ENCODE measurements around the gene C4orf51. TPM values are rescaled to one million over a fixed set of nuclear protein-coding genes. Genes with fewer than 3 reads are reported as not detected.
A peak's percentile ranks its signal among the peaks of the same experiment; 100 is the strongest.
"Not testable (repeated sequence)": the region's sequence is repeated elsewhere in the genome, so short reads cannot be mapped to it uniquely, and the experiment has no call there.

Gene C4orf51
- total RNA-seq, 1 experiment from 2014 or later = not detected

DNA sequence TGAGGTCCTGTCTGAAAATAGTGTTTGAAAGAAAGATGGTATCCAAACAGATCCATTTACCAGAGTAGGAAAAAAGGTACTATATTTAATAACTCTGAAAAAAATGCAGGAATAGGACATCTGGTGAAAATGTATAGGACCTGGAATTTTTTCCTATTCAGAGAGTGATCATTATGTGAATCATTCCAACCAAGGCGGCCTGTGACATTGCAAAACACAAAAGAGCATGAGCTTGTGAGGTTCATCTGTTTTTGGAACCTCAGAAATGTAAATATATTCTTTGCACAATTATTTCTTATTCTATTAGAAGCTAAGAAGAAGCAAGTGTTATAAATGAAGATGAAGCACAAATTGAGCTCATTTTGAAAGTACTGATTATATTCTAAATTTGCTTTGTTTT lies 2.0 kb downstream of the C4orf51 start:
- no peak overlapping the region for H3K4me3 ChIP-seq
- no peaks in the 10 kb centered on the region for H3K36me3 ChIP-seq
- H3K4me1 ChIP-seq (replicated peaks) = peaks cover 18% of the 10 kb centered on the region
- no peaks in the 10 kb centered on the region for H3K9me3 ChIP-seq (replicated peaks)
- H3K27me3 ChIP-seq (replicated peaks) = no peaks in the 10 kb centered on the region
- no peak for DNase-seq (ENCODE audit: low read depth in 1 of 2, low spot score in 2 of 2)
- H3K27ac ChIP-seq = no peak overlapping the region

DNA sequence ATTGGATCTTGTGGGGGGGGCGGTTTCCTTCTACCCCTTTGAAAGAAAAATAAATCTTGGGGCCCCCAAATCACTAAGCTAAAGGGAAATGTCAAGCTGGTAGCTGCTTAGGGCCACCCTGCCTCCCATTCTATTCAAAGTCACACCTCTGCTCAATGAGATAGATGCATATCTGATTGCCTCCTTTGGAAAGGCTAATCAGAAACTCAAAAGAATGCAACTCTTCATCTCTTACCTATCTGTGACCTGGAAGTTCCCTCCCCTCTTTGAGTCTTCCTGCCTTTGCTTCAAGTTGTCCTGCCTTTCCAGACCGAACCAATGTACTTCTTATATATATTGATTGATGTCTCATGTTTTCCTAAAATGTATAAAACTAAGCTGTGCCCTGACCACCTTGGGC lies 7.0 kb downstream of the C4orf51 start:
- Histone ChIP-seq H3K27me3 (replicated peaks) (no peaks in the 10 kb centered on the region), H3K9me3 (replicated peaks) (no peaks in the 10 kb centered on the region), H3K4me3 (no peak overlapping the region), H3K4me1 (replicated peaks) (no peaks in the 10 kb centered on the region), H3K27ac (no peak overlapping the region), H3K36me3 (no peaks in the 10 kb centered on the region)
- DNase-seq (ENCODE audit: low read depth in 1 of 2, low spot score in 2 of 2) = no peak

DNA sequence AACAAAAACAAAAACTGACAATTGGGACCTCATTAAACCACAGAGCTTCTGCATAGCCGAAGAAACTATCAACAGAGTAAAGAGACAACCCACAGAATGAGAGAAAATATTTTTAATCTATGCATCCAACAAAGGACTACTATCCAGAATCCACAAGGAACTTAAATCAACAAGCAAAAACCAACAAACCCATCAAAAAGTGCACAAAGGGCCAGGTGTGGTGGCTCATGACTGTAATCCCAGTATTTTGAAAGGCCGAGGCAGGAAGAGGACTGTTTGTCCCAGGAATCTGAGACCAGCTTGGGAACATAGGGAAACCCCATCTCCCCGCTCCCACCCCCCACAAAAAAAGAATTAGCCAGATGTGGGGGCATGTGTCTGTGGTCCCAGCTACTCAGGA lies 10.7 kb downstream of the C4orf51 start:
- no peaks in the 10 kb centered on the region for H3K4me1 ChIP-seq (replicated peaks)
- H3K36me3 ChIP-seq = no peaks in the 10 kb centered on the region
- DNase-seq (ENCODE audit: low read depth in 1 of 2, low spot score in 2 of 2) = no peak
- no peaks in the 10 kb centered on the region for H3K27me3 ChIP-seq (replicated peaks)
- H3K27ac ChIP-seq = no peak overlapping the region
- no peak overlapping the region for H3K4me3 ChIP-seq
- no peaks in the 10 kb centered on the region for H3K9me3 ChIP-seq (replicated peaks)

DNA sequence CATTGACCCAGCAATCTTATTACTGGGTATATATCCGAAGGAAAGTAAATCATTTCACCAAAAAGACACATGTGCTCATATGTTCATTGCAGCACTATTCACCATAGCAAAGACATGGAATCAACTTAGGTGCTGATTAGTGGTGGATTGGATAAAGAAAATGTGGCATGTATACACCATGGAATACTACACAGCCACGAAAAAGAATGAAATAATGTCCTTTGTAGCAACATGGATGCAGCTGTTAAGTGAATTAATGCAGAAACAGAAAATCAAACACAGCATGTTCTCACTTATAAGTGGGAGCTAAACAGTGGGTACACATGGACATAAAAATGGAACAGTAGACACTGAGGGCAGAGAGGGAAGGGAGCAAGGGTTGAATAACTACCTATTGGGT lies 11.5 kb downstream of the C4orf51 start:
- H3K27me3 ChIP-seq (replicated peaks); DNase-seq (ENCODE audit: low read depth in 1 of 2, low spot score in 2 of 2); H3K9me3 ChIP-seq (replicated peaks); H3K4me3 ChIP-seq; H3K36me3 ChIP-seq; H3K27ac ChIP-seq; H3K4me1 ChIP-seq (replicated peaks): not testable (repeated sequence)

DNA sequence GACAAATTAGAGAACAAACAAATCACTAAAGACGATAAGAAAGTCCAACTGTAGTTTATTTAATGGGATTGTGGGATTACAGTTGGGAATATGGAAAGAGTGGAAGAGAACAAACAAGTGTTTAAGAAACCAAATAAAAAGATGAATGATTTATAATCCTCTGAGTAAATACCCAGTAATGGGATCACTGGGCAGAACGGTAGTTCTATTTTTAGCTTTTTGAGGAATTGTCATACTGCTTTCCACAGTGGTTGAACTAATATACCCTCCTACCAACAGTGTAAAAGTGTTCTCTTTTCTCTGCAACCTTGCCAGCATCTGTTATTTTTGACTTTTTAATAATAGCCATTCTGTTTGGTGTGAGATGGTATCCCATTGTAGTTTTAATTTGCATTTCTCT lies 15.0 kb downstream of the C4orf51 start:
- DNase-seq (ENCODE audit: low read depth in 1 of 2, low spot score in 2 of 2) = no peak
- H3K27ac ChIP-seq = no peak overlapping the region
- no peaks in the 10 kb centered on the region for H3K9me3 ChIP-seq (replicated peaks)
- no peak overlapping the region for H3K4me3 ChIP-seq
- H3K4me1 ChIP-seq (replicated peaks) = no peaks in the 10 kb centered on the region
- no peaks in the 10 kb centered on the region for H3K36me3 ChIP-seq
- H3K27me3 ChIP-seq (replicated peaks) = no peaks in the 10 kb centered on the region

DNA sequence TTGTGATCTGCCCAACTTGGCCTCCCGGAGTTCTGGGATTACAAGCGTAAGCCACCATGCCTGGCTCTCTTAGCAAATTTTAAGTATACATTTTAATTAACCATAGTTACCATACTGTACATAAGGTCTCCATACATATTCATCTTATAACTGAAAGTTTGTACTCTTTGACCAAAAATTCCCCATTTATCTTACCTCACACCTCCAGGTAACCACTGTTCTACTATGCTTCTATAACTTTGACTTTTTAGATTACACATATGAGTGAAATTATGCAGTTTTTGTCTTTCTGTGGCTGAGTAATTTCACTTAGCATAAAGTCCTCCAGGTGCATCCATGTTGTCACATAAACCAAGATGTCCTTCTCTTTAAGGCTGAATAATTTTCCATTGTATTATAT lies 17.4 kb downstream of the C4orf51 start:
- Histone ChIP-seq H3K4me3 (no peak overlapping the region), H3K36me3 (no peaks in the 10 kb centered on the region), H3K27ac (no peak overlapping the region), H3K4me1 (replicated peaks) (no peaks in the 10 kb centered on the region), H3K9me3 (replicated peaks) (no peaks in the 10 kb centered on the region), H3K27me3 (replicated peaks) (no peaks in the 10 kb centered on the region)
- DNase-seq (ENCODE audit: low read depth in 1 of 2, low spot score in 2 of 2) = no peak

DNA sequence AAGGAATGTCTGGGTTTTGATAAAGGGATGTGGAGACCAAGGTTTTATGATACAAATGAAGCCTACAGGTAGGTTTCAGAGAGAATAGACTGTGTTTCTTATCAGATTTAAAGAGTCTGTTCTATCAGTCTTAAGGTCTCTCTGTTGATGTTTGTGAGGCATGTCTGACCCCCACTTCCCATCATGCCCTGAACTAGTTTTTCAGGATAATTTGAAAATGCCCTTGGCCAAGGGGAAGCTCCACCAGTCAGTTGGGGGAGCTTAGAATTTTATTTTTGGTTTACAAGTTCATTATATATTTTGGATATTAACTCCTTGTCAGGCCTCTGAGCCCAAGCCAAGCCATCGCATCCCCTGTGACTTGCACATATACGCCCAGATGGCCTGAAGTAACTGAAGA lies 18.6 kb downstream of the C4orf51 start:
- Histone ChIP-seq H3K27me3 (replicated peaks) (no peaks in the 10 kb centered on the region), H3K27ac (no peak overlapping the region), H3K9me3 (replicated peaks) (no peaks in the 10 kb centered on the region), H3K4me1 (replicated peaks) (no peaks in the 10 kb centered on the region), H3K36me3 (no peaks in the 10 kb centered on the region), H3K4me3 (no peak overlapping the region)
- no peak for DNase-seq (ENCODE audit: low read depth in 1 of 2, low spot score in 2 of 2)

DNA sequence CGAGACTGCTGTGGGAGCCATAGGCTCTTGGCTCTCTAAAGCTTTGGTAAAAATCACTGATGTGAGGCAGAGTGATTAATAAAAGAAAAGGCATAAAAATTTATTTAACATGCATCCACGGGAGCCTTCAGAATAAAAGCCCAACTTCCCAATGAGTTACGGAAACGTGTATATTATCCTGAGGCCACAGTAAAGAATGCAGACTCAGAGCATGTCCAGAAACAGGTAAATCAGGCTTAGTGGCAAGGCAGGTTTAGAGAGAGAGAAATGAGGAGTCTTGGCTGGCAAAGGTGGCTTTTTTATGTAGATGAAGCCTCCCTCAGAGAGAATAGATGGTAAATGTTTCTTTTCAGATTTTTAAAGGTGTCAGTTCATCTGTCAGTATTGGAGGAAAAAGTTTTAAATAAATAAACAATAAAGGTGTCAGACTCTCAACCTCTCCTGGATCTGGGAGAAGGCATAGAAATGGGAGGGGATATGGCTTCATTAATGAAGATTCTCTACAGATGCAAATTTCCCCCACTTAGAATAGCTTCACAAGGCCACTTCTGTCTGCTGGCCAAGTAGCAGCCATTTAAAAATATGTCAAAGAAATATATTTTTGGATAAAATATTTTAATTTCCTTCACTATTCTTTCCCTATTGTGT lies 24.0 kb downstream of the C4orf51 start:
- H3K27me3 ChIP-seq (replicated peaks) = no peaks in the 10 kb centered on the region
- H3K4me1 ChIP-seq (replicated peaks) = no peaks in the 10 kb centered on the region; the same call in 1 of the 2 replicates
- no peak overlapping the region for H3K4me3 ChIP-seq
- H3K9me3 ChIP-seq (replicated peaks) = no peaks in the 10 kb centered on the region
- H3K36me3 ChIP-seq = no peaks in the 10 kb centered on the region
- DNase-seq (ENCODE audit: low read depth in 1 of 2, low spot score in 2 of 2) = no peak
- H3K27ac ChIP-seq = no peak overlapping the region

DNA sequence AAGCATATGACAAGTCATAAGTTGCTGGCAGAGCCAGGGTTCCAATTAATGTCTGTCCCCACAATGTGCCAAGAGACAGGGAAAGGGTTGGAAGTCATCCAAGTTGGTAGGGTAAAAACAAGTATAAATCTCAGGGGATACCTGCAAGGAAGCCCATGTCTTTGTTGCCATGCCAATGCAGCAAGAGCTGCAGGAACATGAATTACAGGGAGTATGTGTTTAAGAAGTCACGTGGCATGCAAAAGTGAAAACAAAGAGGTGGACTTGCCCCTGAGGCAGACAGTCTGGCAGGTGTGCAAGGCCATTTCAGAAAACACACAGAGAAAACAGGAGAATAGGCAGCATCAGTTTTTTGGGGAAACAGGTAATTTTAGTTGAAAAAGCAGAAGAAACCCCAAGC lies 29.4 kb downstream of the C4orf51 start:
- DNase-seq (ENCODE audit: low read depth in 1 of 2, low spot score in 2 of 2) = no peak
- Histone ChIP-seq H3K4me3 (no peak overlapping the region), H3K27ac (no peak overlapping the region), H3K9me3 (replicated peaks) (no peaks in the 10 kb centered on the region), H3K27me3 (replicated peaks) (no peaks in the 10 kb centered on the region), H3K4me1 (replicated peaks) (peaks cover 11% of the 10 kb centered on the region), H3K36me3 (no peaks in the 10 kb centered on the region)

DNA sequence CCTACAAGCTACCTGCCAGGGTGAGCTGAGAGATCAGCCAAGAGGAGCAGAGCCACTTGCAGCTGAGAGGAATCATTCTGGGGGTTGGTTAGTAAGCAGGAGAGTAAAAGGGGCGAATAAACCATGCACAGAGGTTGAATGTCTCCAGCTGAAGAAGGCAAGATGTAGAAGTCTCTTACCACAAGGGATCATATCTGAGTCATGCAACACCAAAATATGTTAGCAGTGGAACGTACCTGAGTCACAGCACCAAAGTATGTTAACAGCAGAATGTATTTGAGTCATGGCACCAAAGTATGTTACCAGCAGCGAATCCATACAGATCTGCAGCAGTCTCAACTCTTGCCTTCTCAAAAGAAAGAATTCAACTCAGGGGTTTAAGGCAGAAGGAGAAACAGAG lies 29.9 kb downstream of the C4orf51 start:
- Histone ChIP-seq H3K36me3 (no peaks in the 10 kb centered on the region), H3K9me3 (replicated peaks) (no peaks in the 10 kb centered on the region), H3K27ac (peak overlapping the region; percentile 25; the same call in 1 of the 2 replicates), H3K4me3 (no peak overlapping the region), H3K27me3 (replicated peaks) (no peaks in the 10 kb centered on the region), H3K4me1 (replicated peaks) (peaks cover 11% of the 10 kb centered on the region)
- peak in 1 of 2 experiments; percentile 32 for DNase-seq (ENCODE audit: low read depth in 1 of 2, low spot score in 2 of 2)

DNA sequence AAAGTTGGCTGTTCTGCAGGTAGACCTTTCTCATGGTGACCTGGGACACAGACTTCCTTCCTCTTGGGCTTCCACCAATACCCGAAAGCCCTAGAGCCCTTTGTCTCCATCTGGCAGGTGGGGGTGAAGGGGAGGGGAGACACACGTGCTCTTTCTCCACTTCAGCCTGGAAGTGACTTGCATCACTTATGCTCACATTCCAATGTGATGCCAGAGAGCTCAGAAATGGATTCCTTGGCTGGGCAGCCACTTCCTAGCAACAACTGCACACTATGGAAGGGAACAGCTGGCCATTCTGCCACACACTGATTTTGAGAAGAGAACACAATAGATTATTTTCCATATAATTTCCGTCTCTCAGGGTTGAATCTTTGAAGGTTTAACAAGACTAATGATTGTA lies 36.3 kb downstream of the C4orf51 start:
- Histone ChIP-seq H3K4me1 (replicated peaks) (no peaks in the 10 kb centered on the region), H3K9me3 (replicated peaks) (0 out of 2 replicates have a peak, but pooled peaks cover 3% of the 10 kb centered on the region), H3K36me3 (no peaks in the 10 kb centered on the region), H3K4me3 (no peak overlapping the region), H3K27me3 (replicated peaks) (no peaks in the 10 kb centered on the region), H3K27ac (no peak overlapping the region)
- no peak for DNase-seq (ENCODE audit: low read depth in 1 of 2, low spot score in 2 of 2)

DNA sequence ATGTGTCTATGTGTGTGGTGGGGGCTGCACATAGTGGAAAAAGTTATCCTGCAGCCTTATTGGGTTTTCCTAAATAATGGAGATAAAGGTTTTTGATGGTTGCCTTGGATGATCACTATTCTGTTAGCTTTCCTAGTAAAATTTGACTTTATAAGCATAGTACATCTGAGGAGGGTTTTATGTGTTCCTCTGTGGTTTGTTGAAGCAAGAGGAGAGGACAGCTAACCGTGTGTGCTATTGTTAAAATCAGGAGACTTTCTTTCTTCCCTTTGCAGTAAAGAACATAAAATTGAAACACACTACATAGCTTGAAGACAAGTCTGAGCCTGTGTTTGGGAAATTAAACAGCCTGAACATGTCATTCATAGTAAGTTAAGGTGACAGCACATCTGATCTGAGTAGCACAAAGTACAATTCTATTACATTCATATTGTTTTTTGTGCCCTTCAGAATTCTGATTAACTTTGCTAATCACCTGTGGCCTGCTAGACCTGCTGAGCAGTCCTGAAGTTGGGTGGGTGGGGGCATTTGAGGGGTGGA lies 36.8 kb downstream of the C4orf51 start:
- no peak overlapping the region for H3K27ac ChIP-seq
- no peaks in the 10 kb centered on the region for H3K4me1 ChIP-seq (replicated peaks)
- H3K27me3 ChIP-seq (replicated peaks) = no peaks in the 10 kb centered on the region
- 0 out of 2 replicates have a peak, but pooled peaks cover 3% of the 10 kb centered on the region for H3K9me3 ChIP-seq (replicated peaks)
- H3K4me3 ChIP-seq = no peak overlapping the region
- DNase-seq (ENCODE audit: low read depth in 1 of 2, low spot score in 2 of 2) = no peak
- no peaks in the 10 kb centered on the region for H3K36me3 ChIP-seq

DNA sequence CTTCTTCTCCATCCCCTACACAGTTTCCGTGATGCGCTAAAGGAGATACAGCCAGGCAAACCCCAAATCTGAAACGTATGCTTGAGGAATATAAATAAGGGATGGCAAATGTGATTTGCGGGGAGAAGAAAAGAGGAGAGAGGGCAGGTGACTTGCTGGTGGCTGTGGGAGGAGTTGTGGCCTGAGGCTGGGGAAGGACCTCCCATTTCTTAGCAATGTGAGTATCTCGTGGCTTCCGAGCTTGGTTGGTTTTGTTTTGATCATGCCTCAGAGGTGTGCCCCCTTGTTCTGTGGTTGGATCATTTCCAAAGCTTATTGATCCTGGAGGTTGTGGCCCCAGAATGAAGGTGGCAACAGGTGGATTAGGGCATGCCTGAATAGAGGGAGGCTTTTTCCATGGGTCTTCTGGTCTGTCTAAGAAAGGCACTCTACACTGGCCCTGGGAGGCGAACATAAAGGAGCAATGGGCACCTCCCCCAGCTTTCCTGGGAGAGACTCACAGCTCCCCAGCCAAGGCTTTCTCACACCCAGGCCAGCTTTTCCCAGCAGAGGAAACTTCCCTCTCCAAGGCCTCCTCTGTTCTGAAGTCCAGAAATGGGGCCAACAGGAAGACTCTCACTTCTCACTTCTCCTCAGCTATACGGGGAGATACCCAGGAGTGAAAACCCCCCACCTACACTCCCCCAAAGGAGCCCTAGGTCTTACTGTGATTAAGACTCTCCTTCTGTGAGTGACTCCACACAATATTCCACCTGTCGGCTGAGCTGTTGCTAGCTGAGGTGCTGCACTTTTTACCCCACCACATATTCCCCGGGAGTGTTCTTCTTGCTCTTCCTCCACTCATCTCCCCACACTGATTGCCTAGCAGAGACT lies 40.0 kb downstream of the C4orf51 start:
- no peak for DNase-seq (ENCODE audit: low read depth in 1 of 2, low spot score in 2 of 2)
- H3K9me3 ChIP-seq (replicated peaks) = 0 out of 2 replicates have a peak, but pooled peaks cover 3% of the 10 kb centered on the region
- no peaks in the 10 kb centered on the region for H3K27me3 ChIP-seq (replicated peaks)
- H3K4me1 ChIP-seq (replicated peaks) = no peaks in the 10 kb centered on the region
- H3K27ac ChIP-seq = no peak overlapping the region
- H3K4me3 ChIP-seq = no peak overlapping the region
- H3K36me3 ChIP-seq = no peaks in the 10 kb centered on the region

DNA sequence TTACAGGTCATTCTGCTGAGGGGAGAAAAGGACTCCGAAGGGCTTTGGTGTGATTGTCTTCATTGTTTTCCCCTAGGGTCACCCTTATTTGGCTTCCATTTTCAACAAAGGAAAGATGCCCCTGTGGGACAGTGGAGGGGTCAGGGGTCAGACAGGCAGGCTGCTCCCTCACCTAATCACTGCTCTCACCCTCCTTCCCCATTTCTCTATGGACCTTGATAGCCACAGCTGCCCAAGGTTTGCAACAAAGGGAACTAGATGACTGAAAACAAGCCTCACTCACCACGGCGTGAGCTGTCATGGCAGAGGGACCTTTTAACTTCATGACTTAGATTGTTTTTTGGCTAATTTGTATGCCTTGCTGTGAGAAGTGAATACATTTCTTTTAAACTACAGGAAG lies 40.7 kb downstream of the C4orf51 start:
- no peak overlapping the region for H3K27ac ChIP-seq
- H3K36me3 ChIP-seq = no peaks in the 10 kb centered on the region
- no peaks in the 10 kb centered on the region for H3K27me3 ChIP-seq (replicated peaks)
- no peaks in the 10 kb centered on the region for H3K4me1 ChIP-seq (replicated peaks)
- H3K4me3 ChIP-seq = no peak overlapping the region
- 0 out of 2 replicates have a peak, but pooled peaks cover 3% of the 10 kb centered on the region for H3K9me3 ChIP-seq (replicated peaks)
- DNase-seq (ENCODE audit: low read depth in 1 of 2, low spot score in 2 of 2) = no peak
